SJCRH30 (cell line): Measurements from ENCODE around the gene VTN. TPM values are rescaled to one million over a fixed set of nuclear protein-coding genes. Genes with fewer than 3 reads are reported as not detected.

Experiments
- DNase-seq, 2 experiments: peaks; one replicate each; pipeline ENCODE4 v3.0.0-alpha.2; 2015 to 2020
- H3K27ac ChIP-seq: fragments of 250-450 bp; sonication (Bioruptor Pico); 2 replicates; pipeline ENCODE4 v1.5.1; 2020; ENCODE audit warnings: mild to moderate bottlenecking, moderate library complexity
- H3K27me3 ChIP-seq: fragments of 250-450 bp; sonication (Bioruptor Pico); 2 replicates; pipeline ENCODE4 v1.5.1; 2020; ENCODE audit warnings: mild to moderate bottlenecking, moderate library complexity
- H3K36me3 ChIP-seq: fragments of 250-450 bp; sonication (Bioruptor Pico); 2 replicates; pipeline ENCODE4 v1.5.1; 2020; ENCODE audit warnings: mild to moderate bottlenecking, moderate library complexity
- H3K4me1 ChIP-seq: fragments of 250-450 bp; sonication (Bioruptor Pico); 2 replicates; pipeline ENCODE4 v1.5.1; 2020; ENCODE audit warnings: mild to moderate bottlenecking, moderate library complexity
- H3K4me3 ChIP-seq: fragments of 250-450 bp; sonication (Bioruptor Pico); 2 replicates; pipeline ENCODE4 v1.5.1; 2020; ENCODE audit warnings: mild to moderate bottlenecking, moderate library complexity
- H3K9me3 ChIP-seq: fragments of 250-450 bp; sonication (Bioruptor Pico); replicated peaks from 2 replicates; pipeline ENCODE4 v1.5.1; 2020; ENCODE audit warnings: mild to moderate bottlenecking, moderate library complexity
- total RNA-seq: library from RNA; depleted of rRNA; stranded (reverse); fragments of >200 nt; shearing (Covaris generic); gene quantifications from 2 replicates; pipeline ENCODE4 v1.2.3, GENCODE V29; 2014; rRNA removed

VTN gene, protein sequence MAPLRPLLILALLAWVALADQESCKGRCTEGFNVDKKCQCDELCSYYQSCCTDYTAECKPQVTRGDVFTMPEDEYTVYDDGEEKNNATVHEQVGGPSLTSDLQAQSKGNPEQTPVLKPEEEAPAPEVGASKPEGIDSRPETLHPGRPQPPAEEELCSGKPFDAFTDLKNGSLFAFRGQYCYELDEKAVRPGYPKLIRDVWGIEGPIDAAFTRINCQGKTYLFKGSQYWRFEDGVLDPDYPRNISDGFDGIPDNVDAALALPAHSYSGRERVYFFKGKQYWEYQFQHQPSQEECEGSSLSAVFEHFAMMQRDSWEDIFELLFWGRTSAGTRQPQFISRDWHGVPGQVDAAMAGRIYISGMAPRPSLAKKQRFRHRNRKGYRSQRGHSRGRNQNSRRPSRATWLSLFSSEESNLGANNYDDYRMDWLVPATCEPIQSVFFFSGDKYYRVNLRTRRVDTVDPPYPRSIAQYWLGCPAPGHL
- total RNA-seq: 0.08 and 0.16 TPM in 2 replicates

DNA sequence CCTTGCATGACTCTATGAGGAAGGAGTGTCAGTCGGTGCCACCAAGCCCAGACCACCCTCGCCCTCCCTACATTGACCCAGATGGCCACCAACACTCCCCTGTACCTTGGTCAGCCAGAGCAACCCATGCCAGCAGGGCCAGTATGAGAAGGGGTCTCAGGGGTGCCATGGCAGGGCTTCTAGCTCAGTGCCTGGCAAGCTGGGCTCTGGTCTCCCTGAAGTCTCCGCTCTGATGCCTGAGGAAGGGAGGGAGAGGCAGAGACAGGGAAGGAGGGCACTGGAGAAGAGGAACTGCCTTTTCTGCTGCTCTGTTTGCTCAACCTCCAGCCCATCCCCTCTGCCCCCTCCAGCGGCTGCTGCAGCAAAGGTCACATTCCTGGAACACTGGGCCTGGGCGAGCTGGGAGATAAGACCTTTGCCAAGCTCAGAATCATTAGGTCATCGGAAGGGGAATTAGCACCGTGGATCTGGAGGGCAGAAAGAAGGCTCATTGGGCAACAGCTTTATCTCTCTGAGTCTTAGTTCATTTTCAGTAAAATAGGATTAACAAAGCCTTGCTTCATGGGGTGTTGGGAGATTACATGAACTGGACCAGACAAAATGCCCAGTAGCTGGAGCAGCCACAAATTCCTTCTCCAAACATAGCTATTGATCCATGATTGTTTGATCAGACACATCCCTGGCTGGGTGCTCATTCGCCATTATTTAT is at the start of gene VTN:
Gene VTN, minus strand, starts transcription at position 273 of the 709 bp plus-strand sequence. Its CDS starts 104 bp downstream, at position 169.
- no peaks in the 10 kb centered on the region for H3K9me3 ChIP-seq
- H3K27me3 ChIP-seq: no peaks in the 10 kb centered on the region
- DNase-seq: peak; percentile 38 to 47
- H3K36me3 ChIP-seq: no peaks in the 10 kb centered on the region
- peak within 1 kb of the TSS; percentile 69 for H3K4me3 ChIP-seq
- H3K27ac ChIP-seq: no peak within 1 kb of the TSS
- H3K4me1 ChIP-seq: peaks cover 20% of the 10 kb centered on the region

DNA sequence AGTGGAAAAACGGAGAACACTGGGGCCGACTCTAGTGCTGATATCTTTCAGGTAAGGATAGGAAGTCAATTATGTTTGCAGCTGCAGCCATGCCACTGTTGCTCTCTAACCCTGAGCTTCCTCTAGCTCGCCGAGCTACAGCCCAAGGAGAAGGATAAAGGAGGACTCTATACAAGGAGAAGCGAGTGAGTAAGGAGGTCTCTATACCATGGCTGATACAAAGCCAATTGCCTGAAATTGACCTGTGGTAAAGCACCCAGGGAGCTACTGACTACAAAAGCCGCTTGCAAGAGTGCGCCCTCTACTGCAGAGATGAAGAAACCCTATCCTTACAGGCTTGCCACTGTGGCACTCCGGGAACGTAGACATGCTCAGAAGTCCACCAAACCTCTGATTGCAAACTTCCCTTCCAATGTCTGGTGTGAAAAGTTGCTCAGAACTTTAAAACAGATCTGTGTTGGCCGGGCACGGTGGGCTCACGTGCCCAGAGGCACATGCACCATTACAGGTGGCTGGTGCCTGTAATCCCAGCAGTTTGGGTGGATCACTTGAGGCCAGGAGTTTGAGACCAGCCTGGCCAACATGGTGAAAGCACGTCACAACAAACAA is 46.7 kb upstream of the VTN start:
- Histone ChIP-seq H3K4me1 (no peaks in the 10 kb centered on the region), H3K27ac (no peak overlapping the region), H3K27me3 (peaks cover 7% of the 10 kb centered on the region), H3K9me3 (no peaks in the 10 kb centered on the region), H3K36me3 (no peaks in the 10 kb centered on the region), H3K4me3 (no peak overlapping the region)
- peak; percentile 66 to 82 for DNase-seq

DNA sequence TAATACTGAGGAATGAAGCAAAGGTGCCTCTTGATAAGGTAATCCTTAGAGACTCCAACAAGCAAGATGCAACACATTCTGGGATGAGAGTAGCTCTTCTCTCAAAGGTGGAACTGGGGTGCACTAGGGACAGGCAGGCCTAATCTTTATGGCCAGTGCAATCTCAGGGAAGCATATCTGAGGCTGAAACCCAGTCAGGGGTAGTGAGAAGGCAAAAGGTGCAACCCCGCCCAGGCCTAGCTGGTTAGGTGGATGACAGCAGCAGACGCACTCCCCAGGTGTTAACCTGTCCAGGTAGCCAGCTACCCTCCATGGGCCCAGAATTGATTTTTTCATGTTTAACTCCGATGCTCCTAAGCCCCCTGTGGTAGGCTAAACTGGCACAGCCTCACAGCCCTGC is 45.8 kb upstream of the VTN start:
- Histone ChIP-seq H3K4me1 (no peaks in the 10 kb centered on the region), H3K4me3 (no peak overlapping the region), H3K27me3 (peaks cover 7% of the 10 kb centered on the region), H3K36me3 (no peaks in the 10 kb centered on the region), H3K9me3 (no peaks in the 10 kb centered on the region), H3K27ac (no peak overlapping the region)
- DNase-seq: no peak

DNA sequence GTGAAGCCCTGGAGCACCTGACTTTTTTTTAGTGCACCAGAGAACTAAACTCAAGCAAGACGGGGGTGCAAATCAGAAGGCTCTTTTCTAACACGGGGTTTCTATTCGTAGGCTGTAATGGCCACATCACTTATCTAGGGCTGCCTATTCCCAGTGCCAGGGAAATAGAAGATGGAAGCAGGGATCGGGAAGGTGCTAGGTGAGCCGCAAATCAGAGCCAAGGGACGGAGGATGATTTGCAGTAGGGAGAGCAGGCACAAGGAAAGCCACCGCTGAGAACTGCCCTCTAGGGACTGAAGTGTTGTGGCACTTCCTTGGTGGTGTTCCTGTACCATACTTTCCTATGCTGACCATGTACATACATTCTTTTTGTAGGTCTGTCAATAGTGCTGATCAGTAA is 43.7 kb upstream of the VTN start:
- no peaks in the 10 kb centered on the region for H3K4me1 ChIP-seq
- peaks cover 10% of the 10 kb centered on the region for H3K27me3 ChIP-seq
- H3K4me3 ChIP-seq: no peak overlapping the region
- no peak for DNase-seq
- H3K27ac ChIP-seq: no peak overlapping the region
- H3K9me3 ChIP-seq: no peaks in the 10 kb centered on the region
- no peaks in the 10 kb centered on the region for H3K36me3 ChIP-seq

DNA sequence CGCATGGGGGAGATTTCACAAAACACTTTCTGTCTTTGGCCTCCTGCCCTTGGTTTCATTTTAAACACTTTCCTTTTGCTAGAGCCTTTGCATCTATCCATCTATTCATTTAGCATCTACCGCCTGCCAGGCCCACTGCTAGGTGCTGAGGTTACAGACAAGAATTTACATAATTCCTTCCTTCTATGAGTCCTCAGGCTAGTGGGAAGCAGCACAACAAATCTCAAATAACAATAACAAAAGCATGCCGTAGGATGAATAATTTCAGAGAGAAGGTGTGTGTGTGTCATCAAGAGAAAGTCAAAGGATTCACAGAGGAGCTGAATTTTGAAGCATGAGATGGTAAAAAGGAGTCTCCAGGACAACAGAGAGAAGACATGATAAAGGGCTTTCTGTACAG is 42.0 kb upstream of the VTN start:
- peaks cover 10% of the 10 kb centered on the region for H3K27me3 ChIP-seq

DNA sequence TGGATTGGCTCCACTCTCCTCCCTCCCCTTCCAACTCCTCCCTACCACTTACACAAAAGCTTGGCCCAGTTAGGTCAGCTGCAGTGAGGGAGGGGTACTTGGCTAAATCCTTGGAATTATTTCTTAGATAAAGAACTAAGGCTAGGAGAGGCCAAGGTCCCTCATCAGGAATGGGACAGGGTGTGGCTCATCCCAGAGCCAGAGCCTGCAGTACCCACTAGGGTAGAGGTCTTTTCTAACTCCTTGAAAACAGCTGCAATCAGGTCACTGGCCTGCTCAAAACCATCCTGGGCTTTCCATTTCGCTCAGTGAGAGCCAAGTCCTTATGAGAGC is 37.8 kb upstream of the VTN start:
- Histone ChIP-seq H3K4me3 (no peak overlapping the region), H3K27me3 (peaks cover 3% of the 10 kb centered on the region; the same call in 1 of the 2 replicates), H3K27ac (no peak overlapping the region), H3K4me1 (peaks cover 14% of the 10 kb centered on the region), H3K9me3 (no peaks in the 10 kb centered on the region), H3K36me3 (no peaks in the 10 kb centered on the region)
- DNase-seq: peak in 1 of 2 experiments; percentile 32

More for the DNA sequence above, 42.0 kb upstream of the VTN start:
- Histone ChIP-seq H3K9me3 (no peaks in the 10 kb centered on the region), H3K4me1 (peaks cover 9% of the 10 kb centered on the region), H3K4me3 (no peak overlapping the region), H3K27ac (no peak overlapping the region), H3K36me3 (no peaks in the 10 kb centered on the region)
- no peak for DNase-seq

DNA sequence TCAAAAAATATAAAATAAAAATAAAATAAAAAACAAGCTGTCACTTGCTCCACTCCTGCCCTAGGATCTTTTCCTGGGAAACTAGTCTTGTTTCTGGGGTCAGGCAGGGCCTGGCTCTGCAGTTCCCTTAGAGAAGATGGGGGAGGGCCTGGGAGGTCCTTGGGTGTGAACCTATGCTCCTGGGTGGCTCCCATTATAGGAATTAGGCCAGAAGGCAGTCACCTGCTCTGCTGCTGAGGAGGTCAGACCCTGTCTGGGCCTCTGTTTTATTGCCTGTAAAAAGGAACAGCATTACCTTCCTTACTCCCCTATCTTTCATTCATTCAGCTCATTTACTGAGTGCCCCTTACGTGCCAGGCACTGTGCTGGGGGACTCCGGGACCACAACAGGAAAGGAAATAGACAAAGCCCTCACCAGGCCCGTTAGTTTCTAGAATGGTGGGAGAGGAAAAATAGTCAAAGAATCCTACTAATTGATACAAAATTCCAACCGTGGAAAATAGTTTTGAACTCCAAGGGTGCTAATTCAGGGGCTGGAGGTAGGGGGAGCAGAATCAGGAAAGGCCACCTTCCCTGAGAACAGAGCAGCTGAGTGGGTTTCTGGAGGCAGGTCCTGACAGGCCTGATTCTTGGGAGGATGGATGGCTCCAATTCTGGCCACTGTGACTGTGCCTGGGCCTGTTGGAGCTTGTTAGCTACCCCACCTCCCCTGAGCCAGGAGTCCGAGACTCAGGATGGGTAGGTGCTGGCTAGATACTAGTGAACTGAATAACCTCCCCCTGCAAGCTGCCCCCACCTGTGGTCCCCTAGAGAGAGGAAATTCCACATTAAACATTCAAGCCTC is 37.2 kb upstream of the VTN start:
- H3K27ac ChIP-seq: no peak overlapping the region
- no peak overlapping the region for H3K4me3 ChIP-seq
- H3K9me3 ChIP-seq: no peaks in the 10 kb centered on the region
- H3K27me3 ChIP-seq: peaks cover 3% of the 10 kb centered on the region; the same call in 1 of the 2 replicates
- DNase-seq: peak; percentile 48 to 59
- H3K36me3 ChIP-seq: no peaks in the 10 kb centered on the region
- H3K4me1 ChIP-seq: peaks cover 14% of the 10 kb centered on the region

DNA sequence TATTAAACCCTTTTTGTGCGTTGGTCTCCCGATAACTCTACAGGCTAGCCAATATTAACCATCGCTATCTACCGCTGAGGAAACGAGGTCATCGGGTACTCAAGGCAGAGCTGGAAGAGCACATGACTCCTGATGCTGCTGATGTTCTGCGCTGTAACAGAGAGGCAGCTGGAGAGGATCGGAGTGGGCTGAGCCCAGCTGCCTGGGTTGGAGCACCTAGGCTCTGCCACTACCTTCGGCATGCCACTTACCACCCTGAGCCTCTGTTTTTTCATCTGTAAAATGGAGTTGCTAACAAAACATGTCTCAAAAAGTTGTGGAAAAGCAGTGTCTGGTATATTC is 36.3 kb upstream of the VTN start:
- H3K9me3 ChIP-seq: no peaks in the 10 kb centered on the region
- peak in 1 of 2 experiments; percentile 35 for DNase-seq
- no peak overlapping the region for H3K27ac ChIP-seq
- H3K36me3 ChIP-seq: no peaks in the 10 kb centered on the region
- peak overlapping the region; percentile 83 for H3K4me3 ChIP-seq
- H3K4me1 ChIP-seq: peaks cover 14% of the 10 kb centered on the region
- peaks cover 3% of the 10 kb centered on the region; the same call in 1 of the 2 replicates for H3K27me3 ChIP-seq

DNA sequence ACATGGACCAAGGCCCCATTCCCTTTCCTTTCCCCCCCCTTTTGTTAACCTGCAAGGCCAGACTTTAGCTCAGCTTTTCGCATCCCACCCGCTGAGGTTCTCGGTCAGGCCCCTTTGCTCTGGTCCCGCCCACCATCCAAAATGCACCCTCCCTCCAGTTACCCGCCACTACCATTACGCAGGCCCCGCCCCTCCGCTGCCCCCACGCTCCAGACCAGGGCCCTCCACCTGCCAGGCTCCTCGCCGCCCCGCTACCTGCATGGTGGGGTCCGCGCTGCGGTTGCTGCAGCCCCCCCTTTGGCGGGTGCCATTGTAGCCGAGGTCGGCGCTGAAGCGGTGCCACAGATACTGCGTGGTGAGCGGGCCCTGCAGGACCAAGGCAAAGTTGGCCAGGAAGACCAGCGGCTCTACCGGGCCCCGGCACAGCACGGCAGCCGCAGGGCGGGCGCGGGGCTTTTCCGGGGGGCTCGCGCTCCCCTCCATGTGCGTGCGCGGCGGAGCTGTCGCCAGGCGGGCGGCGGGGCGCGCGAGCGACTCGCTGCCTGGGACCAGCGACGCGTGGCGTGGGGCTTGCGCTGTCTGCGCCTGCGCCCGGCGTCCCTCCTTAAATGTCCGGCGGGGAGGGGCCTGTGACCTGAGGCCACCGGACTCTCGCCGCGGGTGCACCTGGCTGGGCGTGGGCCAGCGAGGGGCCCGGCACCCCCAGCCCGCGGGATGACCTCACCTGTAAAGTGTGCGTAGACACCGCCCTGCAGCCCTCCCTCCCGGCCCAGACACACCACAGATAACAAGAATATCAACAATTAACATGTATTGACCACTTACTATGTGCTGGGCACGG is 35.7 kb upstream of the VTN start, which contains the start of gene SLC46A1:
Gene SLC46A1, minus strand, starts transcription at position 581 of the 841 bp plus-strand sequence. Its CDS starts 98 bp downstream, at position 483.
- Histone ChIP-seq H3K27me3 (peaks cover 3% of the 10 kb centered on the region; the same call in 1 of the 2 replicates), H3K4me1 (peaks cover 14% of the 10 kb centered on the region), H3K9me3 (no peaks in the 10 kb centered on the region), H3K36me3 (no peaks in the 10 kb centered on the region), H3K4me3 (peak within 1 kb of the TSS; percentile 83), H3K27ac (peak within 1 kb of the TSS; percentile 7; the same call in 1 of the 2 replicates)
- peak; percentile 73 to 74 for DNase-seq

DNA sequence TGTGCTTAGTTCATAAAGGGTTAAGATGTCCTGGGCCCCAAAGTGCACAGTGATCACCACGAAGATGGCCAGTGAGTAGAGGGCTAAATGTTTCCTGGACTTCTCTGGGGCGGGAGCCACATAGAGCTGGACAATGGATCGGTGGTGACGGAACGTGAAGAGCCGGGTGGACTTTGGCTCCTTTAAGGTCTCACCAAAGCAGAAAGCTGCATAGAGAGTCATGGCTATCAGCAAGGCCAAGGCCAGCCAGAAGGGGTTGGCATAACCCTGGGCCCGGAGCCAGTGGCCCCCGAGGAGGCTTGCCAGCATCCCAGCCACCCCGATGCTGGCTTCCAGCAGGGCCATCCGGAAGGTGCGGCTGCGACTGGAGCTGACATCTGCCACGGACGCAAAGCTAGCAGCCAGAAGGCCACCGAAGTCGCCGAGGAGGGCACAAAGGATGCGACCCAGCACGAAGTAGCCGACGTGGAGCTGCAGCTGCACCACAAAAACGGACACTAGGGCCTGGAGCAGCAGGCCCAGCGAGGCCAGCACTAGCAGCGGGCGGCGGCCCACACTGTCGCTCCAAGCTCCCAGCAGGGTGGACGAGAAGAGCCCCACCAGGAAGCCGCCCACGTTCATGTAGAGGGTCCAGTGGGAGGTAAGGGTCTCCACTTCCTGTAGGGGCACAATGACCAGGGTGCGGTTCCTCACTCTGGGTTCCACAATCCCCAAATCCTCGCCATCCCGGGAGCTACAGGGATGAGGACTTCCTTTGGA is 34.9 kb upstream of the VTN start:
- no peaks in the 10 kb centered on the region for H3K9me3 ChIP-seq
- H3K36me3 ChIP-seq: no peaks in the 10 kb centered on the region
- H3K27ac ChIP-seq: no peak overlapping the region
- peaks cover 14% of the 10 kb centered on the region for H3K4me1 ChIP-seq
- peak overlapping the region; percentile 83 for H3K4me3 ChIP-seq
- H3K27me3 ChIP-seq: no peaks in the 10 kb centered on the region
- DNase-seq: no peak

DNA sequence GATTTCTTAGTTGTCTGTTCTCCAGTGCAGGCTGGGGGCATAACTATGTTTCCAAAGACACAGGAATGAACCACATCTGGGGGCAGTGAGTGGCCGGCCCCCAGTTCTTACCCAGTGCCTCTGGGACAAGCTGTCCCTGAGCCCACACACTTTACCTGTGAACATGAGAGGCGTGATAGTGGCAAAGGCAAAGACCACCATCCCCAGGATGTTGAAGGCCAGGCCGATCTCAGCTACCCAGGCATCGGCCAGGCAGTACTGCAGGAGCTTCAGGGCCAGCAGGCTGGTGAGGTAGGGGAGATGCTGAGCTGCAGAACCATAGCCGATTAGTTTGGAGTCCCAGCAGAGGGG is 34.3 kb upstream of the VTN start:
- Histone ChIP-seq H3K27me3 (no peaks in the 10 kb centered on the region), H3K4me3 (no peak overlapping the region), H3K4me1 (peaks cover 14% of the 10 kb centered on the region), H3K9me3 (no peaks in the 10 kb centered on the region), H3K36me3 (no peaks in the 10 kb centered on the region), H3K27ac (no peak overlapping the region)
- no peak for DNase-seq

DNA sequence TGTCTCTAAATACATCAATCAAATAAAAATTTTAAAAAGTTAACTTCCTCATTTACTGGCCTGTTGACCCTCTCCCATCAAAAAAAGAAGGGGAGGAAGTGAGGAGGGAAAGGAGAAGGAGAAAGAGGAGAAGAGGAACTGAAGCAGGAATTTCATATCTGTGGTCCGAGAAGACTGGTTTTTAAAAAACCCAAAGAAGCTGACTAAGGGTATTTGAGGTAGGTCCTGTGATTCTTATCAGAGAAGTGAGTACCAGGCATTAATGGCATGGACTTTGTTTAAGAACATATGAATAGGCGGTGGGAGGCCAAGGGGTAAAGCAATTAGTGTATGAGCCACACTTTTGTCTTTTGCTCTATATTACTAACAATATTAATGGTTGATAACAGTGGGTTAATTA is 33.9 kb upstream of the VTN start:
- Histone ChIP-seq H3K4me1 (peaks cover 14% of the 10 kb centered on the region), H3K4me3 (no peak overlapping the region), H3K36me3 (no peaks in the 10 kb centered on the region), H3K9me3 (no peaks in the 10 kb centered on the region), H3K27me3 (no peaks in the 10 kb centered on the region), H3K27ac (no peak overlapping the region)
- no peak for DNase-seq

DNA sequence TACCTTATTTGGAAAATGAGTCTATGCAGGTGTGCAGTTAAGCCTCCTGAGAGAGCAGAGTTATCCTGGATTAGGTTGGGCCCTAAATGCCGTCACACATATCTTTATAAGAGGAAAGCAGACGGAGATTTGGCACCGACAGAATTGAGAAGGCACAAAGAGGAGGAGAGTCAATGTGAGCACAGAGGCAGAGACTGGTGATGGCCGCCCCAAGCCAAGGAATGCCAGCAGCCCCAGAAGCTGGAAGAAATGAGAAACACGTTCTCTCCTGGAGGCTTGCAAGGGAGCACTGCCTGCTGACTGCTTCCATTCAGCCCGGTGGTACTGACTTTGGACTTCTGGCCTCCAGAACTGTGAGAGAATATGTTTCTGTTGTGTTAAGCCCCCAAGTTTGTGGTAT is 32.7 kb upstream of the VTN start:
- DNase-seq: no peak
- H3K27me3 ChIP-seq: no peaks in the 10 kb centered on the region
- H3K4me1 ChIP-seq: peaks cover 18% of the 10 kb centered on the region
- no peaks in the 10 kb centered on the region for H3K36me3 ChIP-seq
- H3K27ac ChIP-seq: no peak overlapping the region
- no peaks in the 10 kb centered on the region for H3K9me3 ChIP-seq
- no peak overlapping the region for H3K4me3 ChIP-seq
